GM18526 (cell line): ENCODE data around the gene CELA2B.

Source experiments
- POLR2A ChIP-seq: IDR thresholded peaks from 3 replicates; pipeline ENCODE4 v1.6.1; 2011; ENCODE audit not compliant: insufficient read length; ENCODE audit errors: extremely low read depth

Gene CELA2B

DNA sequence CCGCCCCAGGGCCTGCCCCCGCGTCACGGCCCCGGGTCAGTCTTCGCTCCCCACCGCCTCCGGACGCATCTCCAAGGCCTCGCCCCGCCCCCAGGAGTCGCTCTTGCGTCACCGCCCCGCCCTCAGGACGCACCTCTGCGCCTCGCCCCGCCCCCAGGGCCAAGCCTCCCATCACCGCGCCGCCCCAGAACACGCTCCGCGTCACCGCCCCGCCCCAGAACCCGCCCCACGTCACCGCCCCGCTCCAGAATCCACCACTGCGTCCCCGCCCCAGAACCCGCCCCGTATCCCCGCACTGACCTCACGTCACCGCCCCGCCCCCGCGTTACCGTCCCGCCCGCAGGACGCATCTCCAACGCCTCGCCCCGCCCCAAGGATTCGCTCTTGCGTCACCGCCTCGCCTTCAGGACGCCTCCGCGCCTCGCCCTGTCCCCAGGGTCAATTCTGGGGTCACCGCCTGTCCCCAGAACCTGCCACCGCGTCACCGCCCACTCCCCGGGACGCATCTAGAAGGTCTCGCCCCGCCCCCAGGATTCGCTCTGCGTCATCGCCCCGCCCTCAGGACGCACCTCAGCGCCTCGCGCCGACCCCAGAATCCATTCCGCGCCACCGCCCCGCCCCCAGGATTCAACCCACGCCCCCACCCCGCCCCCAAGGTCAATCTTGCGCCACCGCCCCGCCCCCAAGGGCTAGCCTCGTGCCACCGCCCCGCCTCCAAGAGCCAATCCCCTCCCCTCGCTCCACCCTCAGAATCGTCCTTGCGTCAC lies 48.6 kb downstream of the CELA2B start:
- peak; percentile 17 for TF ChIP-seq POLR2A

DNA sequence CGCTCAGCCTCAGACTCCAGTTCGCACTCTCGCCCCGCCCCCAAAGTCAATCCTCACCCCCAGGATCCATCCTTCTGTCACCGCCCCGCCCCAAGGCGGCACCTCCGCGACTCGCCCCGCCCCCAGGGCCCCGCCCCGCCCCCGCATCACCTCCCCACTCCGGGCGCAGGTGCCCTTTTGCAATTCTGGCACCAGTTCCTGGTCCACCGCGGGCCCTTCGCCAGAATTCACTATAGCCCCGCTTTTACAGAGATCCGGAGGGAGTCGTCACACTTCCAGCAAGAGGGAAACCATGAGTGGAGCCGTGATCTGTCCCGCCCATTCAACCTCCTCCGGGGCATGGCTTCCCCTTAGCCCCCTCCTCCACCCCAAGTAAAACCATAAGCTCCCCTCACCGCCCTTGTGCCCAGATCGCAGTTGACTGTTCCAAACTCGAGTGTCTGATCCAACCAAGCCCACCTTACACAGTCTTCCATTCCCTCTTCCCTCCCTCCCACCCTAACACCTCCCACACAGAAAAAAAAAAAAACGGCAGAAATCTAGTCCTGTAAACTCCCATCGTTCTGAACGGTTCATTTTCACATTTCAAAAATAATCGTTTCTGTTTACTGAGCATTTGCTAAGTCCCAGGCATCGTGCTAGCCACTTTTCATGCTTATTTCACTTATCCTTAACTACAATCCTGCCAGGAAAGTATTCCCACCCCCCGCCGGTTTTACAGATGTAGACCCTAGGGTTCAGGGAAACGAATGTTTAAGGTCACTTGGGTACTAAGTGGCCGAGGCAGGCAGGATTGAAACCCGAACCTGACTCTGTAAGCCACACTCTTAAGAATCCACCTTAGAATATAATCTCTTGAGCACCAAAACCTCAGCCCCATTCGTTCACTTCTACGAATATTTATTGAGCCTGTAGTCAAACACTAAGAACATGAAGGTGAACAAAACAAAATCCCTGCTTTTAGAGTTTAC lies 49.4 kb downstream of the CELA2B start:
- TF ChIP-seq POLR2A, result peak; percentile 50

DNA sequence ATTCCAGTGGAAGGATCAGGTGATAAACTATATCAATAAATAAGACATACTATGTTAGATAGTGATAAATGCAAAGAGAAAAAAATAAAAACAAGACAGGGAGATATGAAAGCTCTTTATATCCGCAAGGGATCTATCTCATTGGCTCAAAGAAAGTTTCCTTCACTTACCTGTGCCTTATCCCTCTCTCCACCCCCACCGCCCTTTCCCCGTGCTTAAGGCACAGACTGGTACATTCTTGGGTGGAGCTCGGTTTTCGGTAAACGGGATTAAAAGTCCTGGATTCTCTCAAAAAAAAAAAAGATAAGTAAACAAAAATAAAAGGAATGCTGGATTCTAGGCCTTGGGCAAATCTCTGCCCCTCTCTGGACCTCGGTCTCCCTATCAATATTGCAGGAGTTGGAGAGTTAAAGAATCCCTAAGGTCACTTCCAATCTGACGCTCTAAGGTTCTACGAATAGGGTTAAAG lies 50.2 kb downstream of the CELA2B start:
- TF ChIP-seq POLR2A, result no peak

DNA sequence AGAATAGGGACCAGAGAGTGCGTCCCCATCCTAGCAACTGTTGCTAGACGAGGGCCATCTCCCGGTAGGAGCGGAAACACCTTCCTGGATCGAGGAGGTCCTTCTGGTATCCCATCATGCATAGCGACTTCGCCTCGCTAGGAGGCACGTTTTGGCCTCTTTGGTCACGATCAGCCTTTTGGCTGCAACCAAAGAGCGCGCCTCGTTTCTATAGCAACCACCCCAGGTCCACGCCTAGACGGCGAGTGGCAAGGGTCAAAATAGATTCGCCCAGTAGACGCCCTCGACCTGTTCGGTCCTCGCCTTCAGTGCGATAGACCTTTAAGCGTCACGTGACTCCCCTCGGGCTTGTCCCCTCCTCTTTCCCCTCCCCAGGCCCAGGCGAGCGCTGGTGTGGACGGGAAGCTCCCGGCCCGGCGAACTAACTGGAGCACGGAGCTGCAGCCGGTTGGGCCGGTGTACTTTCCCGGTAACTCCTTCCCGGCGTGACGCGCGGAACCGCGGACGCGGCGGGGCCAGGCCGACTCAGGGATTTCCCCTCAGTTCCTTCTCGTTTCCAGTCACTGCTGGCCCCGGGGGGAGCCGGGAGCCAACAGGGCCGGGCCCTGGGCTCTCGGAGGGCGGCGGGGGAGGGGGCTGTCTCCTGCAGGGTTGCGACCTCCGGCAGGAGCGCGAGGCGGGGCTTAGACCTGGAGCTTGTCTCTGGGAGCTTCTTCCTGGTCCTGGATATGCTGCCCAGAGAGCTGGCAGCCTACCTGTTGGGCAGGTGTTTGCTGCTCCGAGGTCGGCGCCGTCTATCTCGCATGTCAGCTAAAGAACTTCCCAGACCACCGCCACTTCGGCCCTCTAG lies 50.8 kb downstream of the CELA2B start, which contains the start of gene DNAJC16:
Gene DNAJC16, plus strand, starts transcription at position 359 of the 850 bp plus-strand sequence. CDS start 2,258 bp downstream, outside the sequence.
- TF ChIP-seq POLR2A, result peak; percentile 78

DNA sequence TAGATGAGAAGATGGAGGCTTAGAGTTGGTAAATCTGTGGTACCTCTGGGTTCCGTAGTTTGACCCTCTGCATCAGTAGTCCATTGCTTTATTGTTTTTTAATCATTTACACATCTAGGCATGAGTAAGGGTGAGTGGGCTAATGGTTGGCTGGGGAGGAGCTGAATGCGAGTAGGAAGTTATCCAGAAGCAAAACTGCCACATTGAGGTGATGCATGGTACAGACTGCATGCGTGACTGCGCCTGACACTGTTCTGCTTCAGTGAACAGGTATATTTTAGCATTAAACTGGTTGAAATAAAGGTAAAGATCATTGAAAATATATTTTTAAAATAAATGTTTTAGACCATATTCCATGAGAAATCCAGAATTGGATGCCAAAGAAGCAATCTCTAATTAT lies 55.1 kb downstream of the CELA2B start:
- TF ChIP-seq POLR2A, result no peak

DNA sequence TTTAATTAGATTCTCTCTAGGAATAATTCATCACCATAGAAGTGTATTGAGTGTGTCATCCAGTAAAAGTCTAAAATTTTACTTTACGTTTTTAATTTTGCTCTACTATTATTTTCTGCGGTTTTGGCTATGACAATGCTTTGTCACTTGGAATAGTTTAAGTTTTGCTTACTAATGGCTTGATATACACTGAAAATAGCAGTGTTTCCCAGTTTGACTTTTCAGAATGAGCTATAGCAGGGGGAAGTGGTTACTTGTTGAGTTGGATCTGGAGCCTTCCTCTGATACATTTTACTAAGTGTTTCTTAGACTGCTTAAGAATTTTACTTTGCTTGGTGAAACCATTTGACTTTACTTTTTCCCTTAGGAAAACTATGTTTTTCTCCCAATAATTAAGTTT lies 55.8 kb downstream of the CELA2B start:
- no peak for TF ChIP-seq POLR2A

DNA sequence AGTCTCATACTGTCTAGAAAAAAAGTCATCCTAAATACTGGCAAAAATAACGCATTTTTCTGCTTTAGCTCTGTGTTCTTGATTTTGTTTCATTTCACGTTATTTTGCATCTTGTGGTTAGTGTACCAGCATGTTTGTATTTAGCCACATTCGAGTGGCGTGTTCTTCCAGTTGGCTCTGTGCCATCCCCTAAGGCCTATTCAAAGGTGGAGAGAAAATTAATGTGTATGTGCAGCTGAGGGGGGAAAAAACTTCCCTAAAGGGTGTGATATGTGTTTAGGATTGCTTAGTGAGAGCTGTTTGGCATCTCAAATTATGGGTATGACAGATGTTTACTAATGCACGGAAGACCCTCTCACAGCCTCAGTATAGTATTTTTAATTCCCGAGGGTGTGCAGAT lies 62.9 kb downstream of the CELA2B start:
- TF ChIP-seq POLR2A, result no peak

DNA sequence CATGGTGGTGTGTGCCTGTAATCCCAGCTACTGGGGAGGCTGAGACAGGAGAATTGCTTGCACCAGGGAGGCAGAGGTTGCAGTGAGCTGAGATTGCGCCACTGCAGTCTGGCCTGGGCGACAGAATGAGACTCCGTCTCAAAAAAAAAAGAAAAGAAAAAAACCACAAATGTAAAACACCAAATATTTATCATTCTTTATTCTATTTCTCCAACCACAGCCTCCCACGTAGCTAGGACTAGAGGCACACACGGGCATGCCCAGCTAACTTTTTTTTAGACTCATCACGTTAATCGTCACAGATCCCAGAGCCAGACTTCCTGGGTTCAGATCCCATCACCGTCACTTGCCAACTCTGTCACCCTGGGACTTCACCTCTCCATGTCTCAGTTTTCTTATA lies 64.3 kb downstream of the CELA2B start:
- no peak for TF ChIP-seq POLR2A
